HL-60 (cell line): Measurements from ENCODE around the gene IGF2R.

Experiments
- GABPA ChIP-seq: IDR thresholded peaks from 2 replicates; pipeline ENCODE4 v1.6.1; 2012; ENCODE audit warnings: low read depth
- POLR2AphosphoS5 ChIP-seq: IDR thresholded peaks from 2 replicates; pipeline ENCODE4 v1.6.1; 2012; ENCODE audit warnings: low read depth
- TF ChIP-seq, protein P1 (sequence below): IDR thresholded peaks from one replicate; pipeline ENCODE4 v1.5.1; 2011; ENCODE audit warnings: low read length, control low read depth, inconsistent platforms; ENCODE audit not compliant: insufficient read depth
- TF ChIP-seq, protein P2 (sequence below): IDR thresholded peaks from 2 replicates; pipeline ENCODE4 v1.6.1; 2012; ENCODE audit warnings: low read depth; ENCODE audit not compliant: insufficient replicate concordance

DNA sequence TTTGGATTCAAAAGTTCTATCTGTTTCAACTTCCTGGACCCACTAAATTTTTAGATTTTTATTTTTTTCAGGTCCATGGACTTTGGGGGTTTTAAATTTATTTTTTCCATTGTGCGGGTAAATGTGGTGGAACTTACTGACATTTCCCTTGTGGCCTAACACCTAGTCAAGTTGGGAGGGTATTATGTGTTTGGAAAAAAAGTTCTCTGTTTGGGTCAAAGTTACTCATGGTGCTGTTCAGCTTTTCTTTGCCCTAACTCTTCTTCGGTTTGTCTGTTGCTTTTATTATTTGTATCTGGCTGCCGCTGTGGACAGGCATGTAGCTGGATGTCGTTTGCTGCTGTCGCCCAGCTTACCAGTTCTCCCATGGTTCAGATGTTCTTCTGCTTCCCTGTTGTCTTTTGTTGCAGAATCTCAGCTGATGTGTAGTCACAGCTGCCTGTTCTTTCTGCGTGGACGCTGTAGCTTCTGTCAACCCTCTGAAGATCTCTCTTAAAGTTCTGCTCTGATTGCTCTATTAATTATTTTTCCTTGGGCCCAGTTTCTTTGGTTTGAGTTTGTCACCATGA, 7.9 kb downstream of the IGF2R start:
- TF ChIP-seq, protein P1, sequence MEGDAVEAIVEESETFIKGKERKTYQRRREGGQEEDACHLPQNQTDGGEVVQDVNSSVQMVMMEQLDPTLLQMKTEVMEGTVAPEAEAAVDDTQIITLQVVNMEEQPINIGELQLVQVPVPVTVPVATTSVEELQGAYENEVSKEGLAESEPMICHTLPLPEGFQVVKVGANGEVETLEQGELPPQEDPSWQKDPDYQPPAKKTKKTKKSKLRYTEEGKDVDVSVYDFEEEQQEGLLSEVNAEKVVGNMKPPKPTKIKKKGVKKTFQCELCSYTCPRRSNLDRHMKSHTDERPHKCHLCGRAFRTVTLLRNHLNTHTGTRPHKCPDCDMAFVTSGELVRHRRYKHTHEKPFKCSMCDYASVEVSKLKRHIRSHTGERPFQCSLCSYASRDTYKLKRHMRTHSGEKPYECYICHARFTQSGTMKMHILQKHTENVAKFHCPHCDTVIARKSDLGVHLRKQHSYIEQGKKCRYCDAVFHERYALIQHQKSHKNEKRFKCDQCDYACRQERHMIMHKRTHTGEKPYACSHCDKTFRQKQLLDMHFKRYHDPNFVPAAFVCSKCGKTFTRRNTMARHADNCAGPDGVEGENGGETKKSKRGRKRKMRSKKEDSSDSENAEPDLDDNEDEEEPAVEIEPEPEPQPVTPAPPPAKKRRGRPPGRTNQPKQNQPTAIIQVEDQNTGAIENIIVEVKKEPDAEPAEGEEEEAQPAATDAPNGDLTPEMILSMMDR = no peak
- TF ChIP-seq, protein P2, sequence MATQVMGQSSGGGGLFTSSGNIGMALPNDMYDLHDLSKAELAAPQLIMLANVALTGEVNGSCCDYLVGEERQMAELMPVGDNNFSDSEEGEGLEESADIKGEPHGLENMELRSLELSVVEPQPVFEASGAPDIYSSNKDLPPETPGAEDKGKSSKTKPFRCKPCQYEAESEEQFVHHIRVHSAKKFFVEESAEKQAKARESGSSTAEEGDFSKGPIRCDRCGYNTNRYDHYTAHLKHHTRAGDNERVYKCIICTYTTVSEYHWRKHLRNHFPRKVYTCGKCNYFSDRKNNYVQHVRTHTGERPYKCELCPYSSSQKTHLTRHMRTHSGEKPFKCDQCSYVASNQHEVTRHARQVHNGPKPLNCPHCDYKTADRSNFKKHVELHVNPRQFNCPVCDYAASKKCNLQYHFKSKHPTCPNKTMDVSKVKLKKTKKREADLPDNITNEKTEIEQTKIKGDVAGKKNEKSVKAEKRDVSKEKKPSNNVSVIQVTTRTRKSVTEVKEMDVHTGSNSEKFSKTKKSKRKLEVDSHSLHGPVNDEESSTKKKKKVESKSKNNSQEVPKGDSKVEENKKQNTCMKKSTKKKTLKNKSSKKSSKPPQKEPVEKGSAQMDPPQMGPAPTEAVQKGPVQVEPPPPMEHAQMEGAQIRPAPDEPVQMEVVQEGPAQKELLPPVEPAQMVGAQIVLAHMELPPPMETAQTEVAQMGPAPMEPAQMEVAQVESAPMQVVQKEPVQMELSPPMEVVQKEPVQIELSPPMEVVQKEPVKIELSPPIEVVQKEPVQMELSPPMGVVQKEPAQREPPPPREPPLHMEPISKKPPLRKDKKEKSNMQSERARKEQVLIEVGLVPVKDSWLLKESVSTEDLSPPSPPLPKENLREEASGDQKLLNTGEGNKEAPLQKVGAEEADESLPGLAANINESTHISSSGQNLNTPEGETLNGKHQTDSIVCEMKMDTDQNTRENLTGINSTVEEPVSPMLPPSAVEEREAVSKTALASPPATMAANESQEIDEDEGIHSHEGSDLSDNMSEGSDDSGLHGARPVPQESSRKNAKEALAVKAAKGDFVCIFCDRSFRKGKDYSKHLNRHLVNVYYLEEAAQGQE = no peak
- TF ChIP-seq POLR2AphosphoS5 = no peak
- TF ChIP-seq GABPA = no peak
